ENCODE results near the gene ESCO1.

DNA sequence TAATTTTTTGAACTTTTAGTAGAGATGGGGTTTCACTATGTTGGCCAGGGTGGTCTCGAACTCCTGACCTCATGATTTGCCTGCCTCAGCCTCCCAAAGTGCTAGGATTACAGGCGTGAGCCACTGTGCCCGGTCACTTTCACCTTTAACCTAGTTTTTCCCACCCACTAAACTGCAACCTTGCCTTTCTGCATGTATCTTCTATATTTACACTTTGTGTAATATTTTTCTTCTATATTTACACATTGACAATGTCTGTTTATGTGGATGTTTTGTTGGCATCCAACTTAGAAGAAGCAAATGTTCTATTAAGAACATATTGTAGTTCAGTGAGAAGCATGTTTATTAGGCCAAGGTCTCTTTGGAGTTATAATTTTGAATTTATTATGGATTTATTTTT is 38.3 kb upstream of the ESCO1 start:
- TF ChIP-seq EZH2 (IDR thresholded peaks at IDR 0.05; ENCODE audit: borderline replicate concordance, low read length): no peak
- TF ChIP-seq, protein P1, sequence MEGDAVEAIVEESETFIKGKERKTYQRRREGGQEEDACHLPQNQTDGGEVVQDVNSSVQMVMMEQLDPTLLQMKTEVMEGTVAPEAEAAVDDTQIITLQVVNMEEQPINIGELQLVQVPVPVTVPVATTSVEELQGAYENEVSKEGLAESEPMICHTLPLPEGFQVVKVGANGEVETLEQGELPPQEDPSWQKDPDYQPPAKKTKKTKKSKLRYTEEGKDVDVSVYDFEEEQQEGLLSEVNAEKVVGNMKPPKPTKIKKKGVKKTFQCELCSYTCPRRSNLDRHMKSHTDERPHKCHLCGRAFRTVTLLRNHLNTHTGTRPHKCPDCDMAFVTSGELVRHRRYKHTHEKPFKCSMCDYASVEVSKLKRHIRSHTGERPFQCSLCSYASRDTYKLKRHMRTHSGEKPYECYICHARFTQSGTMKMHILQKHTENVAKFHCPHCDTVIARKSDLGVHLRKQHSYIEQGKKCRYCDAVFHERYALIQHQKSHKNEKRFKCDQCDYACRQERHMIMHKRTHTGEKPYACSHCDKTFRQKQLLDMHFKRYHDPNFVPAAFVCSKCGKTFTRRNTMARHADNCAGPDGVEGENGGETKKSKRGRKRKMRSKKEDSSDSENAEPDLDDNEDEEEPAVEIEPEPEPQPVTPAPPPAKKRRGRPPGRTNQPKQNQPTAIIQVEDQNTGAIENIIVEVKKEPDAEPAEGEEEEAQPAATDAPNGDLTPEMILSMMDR (IDR thresholded peaks at IDR 0.05; ENCODE audit: low read length): no peak
